Spleen (tissue), 11 donors: ENCODE results near the gene ST6GALNAC3. TPM values are rescaled to one million over a fixed set of nuclear protein-coding genes. Genes with fewer than 3 reads are reported as not detected.

Experiments
- DNase-seq: peaks from one replicate; pipeline ENCODE4 v3.0.0-alpha.2; 2020
- H3K27ac ChIP-seq, 8 donors: fragments of 200-600 bp; sonication (generic) in 7 of 8; 1 replicate in 4 of 8; 2 replicates in 4 of 8; pipeline versions ENCODE4 v1.5.0 to v1.8.0; 2016 to 2021; ENCODE audit warnings: inconsistent platforms in 4 of 8, mild to moderate bottlenecking in 4 of 8, moderate library complexity in 1 of 8
- H3K27me3 ChIP-seq, 7 donors: fragments of 200-600 bp; sonication (generic) in 6 of 7; replicated peaks in 1 of 7; 1 replicate in 4 of 7; 2 replicates in 3 of 7; pipeline versions ENCODE4 v1.5.0 to v1.8.0; 2016 to 2021; ENCODE audit warnings: inconsistent platforms in 3 of 7, mild to moderate bottlenecking in 1 of 7
- H3K36me3 ChIP-seq, 6 donors: fragments of 200-600 bp; sonication (generic) in 5 of 6; 1 replicate in 4 of 6; 2 replicates in 2 of 6; pipeline versions ENCODE4 v1.5.0 to v1.8.0; 2016 to 2021; ENCODE audit warnings: inconsistent platforms in 2 of 6
- H3K4me1 ChIP-seq, 6 donors: fragments of 200-600 bp; sonication (generic) in 5 of 6; 1 replicate in 3 of 6; 2 replicates in 3 of 6; pipeline versions ENCODE4 v1.5.0 to v1.8.0; 2016 to 2021; ENCODE audit warnings: inconsistent platforms in 3 of 6
- H3K4me3 ChIP-seq, 8 donors: fragments of 200-600 bp; sonication (generic) in 7 of 8; 1 replicate in 4 of 8; 2 replicates in 4 of 8; pipeline versions ENCODE4 v1.5.0 to v1.8.0; 2016 to 2021; ENCODE audit warnings: inconsistent platforms in 4 of 8, mild to moderate bottlenecking in 4 of 8, moderate library complexity in 2 of 8
- H3K9me3 ChIP-seq, 8 donors: fragments of 200-600 bp; sonication (generic) in 7 of 8; 1 replicate in 4 of 8; 2 replicates in 4 of 8; pipeline versions ENCODE4 v1.5.0 to v1.8.0; 2016 to 2021; ENCODE audit warnings: inconsistent platforms in 4 of 8
- CTCF ChIP-seq, 11 experiments: fragments of 200-600 bp in 7 of 11; fragments of 450-650 bp in 4 of 11; sonication (generic) in 4 of 11; IDR thresholded peaks in 8 of 11; conservative IDR thresholded peaks in 3 of 11; 1 replicate in 7 of 11; 2 replicates in 4 of 11; pipeline versions ENCODE4 v1.4.0 to v1.8.0; 2016 to 2021; ENCODE audit warnings: antibody characterized with exemption in 11 of 11, inconsistent platforms in 4 of 11, mild to moderate bottlenecking in 1 of 11
- POLR2A ChIP-seq, 3 donors: fragments of 450-650 bp; IDR thresholded peaks; one replicate each; pipeline ENCODE4 v1.5.1; 2017; ENCODE audit warnings: antibody characterized with exemption in 3 of 3, mild to moderate bottlenecking in 1 of 3
- POLR2AphosphoS5 ChIP-seq, 3 donors: sonication (generic); formaldehyde crosslinking; IDR thresholded peaks; one replicate each; pipeline ENCODE4 v1.5.1; 2017; ENCODE audit warnings: antibody characterized with exemption in 3 of 3
- whole genome bisulfite sequencing, 5 donors: extraction: QIAGEN DNeasy Blood & Tissue Kit in 3 of 5; methylation state at CpG; one replicate each; pipeline versions ENCODE4 v1.1.5 to v1.1.7; 2013 to 2018; 5-methylcytosine and 5-hydroxymethylcytosine counted together
- intact Hi-C: fragments of 100-400 bp; cut with DNase I; formaldehyde crosslinking; loops from one replicate; pipeline ENCODE4 v1.15.0; 2023; ENCODE audit warnings: low total_unique reads
- polyA plus RNA-seq, 3 donors: library from polyadenylated mRNA; stranded (reverse); fragments of 200-250 nt; gene quantifications; one replicate each; pipeline ENCODE4 v1.2.1, GENCODE V29; 2013
- total RNA-seq, 7 donors: library from RNA; depleted of rRNA in 3 of 7; stranded (reverse); fragments of >200 nt in 3 of 7; fragmentation: NEBNext Ultra II Directional in 4 of 7; extraction: Animal tissue kit (Norgen Biotek cat#: 25700) in 4 of 7; gene quantifications; one replicate each; pipeline versions ENCODE4 v1.1.0 to v1.2.1, GENCODE V29; 2016 to 2021
- donor health status: healthy with polysubstance abuse.
- donor health status: DM: no; HTN: no; CAD: no; lungs with moderate emphysema.
- donor health status: DM: no; HTN: no; CAD: no.
- donor health status: Bipolar disorder and iron deficiency.
- donor health status: healthy.
- donor health status: DM: no; HTN: no; CAD: no.
- donor health status: DM: yes; HTN: yes; CAD: no.

ST6GALNAC3 gene
- total and polyA plus RNA-seq, 10 donors: 0.93 to 24.7 (median 10.1) TPM

DNA sequence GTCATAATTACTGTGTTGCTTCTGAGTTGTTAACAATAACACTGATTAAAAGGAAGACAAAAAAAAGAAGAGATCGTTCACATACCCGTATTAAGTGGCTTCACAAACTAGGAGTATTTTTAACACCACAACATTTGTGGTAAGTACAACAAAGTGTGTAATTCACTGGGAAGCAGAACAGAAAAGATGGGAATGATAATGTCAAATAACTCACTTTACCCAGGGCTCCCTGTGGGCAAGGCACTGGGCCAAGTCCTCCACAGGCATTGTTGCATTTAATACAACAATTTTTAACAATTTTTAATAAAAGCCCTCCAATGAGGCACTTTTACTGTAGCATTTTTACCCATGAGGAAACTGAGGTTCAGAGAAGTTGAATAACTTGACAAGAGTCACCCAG lies 407.7 kb downstream of the ST6GALNAC3 start:
- Histone ChIP-seq H3K36me3 (no peaks in the 10 kb centered on the region), H3K4me3 (no peak overlapping the region), H3K27me3 (no peaks in the 10 kb centered on the region), H3K4me1 (no peaks in the 10 kb centered on the region), H3K9me3 (no peaks in the 10 kb centered on the region), H3K27ac (no peak overlapping the region)
- intact Hi-C loops: no loop called here
- TF ChIP-seq CTCF (IDR thresholded peaks at IDR 0.05 in 8 of 11, conservative IDR thresholded peaks at IDR 0.05 in 3 of 11) (no peak), POLR2A (IDR thresholded peaks at IDR 0.05) (no peak), POLR2AphosphoS5 (IDR thresholded peaks at IDR 0.05) (no peak)
- 50 to 78% (median 56%) methylated on average over 2 of the region's 2 CpGs for WGBS, 5 donors
- DNase-seq: no peak

DNA sequence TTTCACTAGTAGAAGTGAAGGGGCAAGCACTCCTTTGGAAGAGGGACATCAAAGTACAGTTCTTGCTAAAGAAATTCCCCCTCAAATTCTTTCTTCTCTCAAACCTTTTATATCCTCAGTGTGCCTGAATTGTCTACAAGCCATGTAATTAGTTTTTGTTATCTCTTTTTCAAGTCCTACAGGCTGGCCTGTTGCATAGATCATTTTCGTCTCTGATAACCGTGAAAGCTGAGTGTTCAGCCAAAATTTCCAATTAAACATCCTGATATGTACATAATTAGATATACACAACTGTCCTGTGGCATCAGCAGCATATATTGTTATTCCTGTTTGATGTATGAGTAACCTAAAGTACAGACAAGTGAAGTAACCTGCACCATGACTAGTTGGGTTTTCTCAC lies 417.2 kb downstream of the ST6GALNAC3 start:
- Histone ChIP-seq H3K27ac (no peak overlapping the region), H3K4me1 (no peaks in the 10 kb centered on the region), H3K27me3 (no peaks in the 10 kb centered on the region), H3K4me3 (no peak overlapping the region), H3K36me3 (no peaks in the 10 kb centered on the region), H3K9me3 (no peaks in the 10 kb centered on the region)
- WGBS, 5 donors: 85 to 98% (median 98%) methylated on average over 2 of the region's 2 CpGs
- DNase-seq: no peak
- intact Hi-C loops: no loop called here
- TF ChIP-seq POLR2AphosphoS5 (IDR thresholded peaks at IDR 0.05): no peak
- no peak for TF ChIP-seq CTCF (IDR thresholded peaks at IDR 0.05 in 8 of 11, conservative IDR thresholded peaks at IDR 0.05 in 3 of 11)
- TF ChIP-seq POLR2A (IDR thresholded peaks at IDR 0.05): no peak

DNA sequence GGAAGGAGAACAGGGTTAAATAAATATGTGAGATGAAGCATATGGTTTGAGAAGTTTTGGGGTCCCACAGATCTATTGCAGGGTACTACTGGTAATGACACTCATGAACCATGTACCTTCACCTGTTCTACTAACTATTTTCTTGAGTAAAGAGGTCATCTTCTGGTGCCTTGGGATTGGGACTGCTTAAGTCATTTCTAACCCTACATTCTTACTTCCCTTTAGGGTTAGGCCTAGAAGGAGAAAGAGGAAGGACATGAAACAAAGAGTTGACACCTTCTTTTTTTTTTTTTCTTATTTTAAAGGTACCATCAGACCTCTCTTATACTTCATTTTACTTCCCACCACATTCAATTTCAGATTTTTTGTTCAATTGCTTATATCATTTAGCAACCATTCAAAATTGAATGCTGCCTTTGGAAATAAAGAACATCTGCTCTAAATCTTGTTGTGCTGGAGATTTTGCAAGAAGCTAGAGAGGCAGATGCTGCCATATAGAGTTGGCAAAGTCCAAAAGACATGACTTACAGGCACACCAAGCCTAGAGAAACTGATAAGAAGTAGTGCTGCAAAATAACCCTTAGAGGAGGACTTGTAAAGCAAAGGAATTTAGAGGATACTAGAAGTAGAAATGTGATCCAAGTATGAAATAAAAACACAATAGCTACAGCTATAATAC lies 418.3 kb downstream of the ST6GALNAC3 start:
- no peaks in the 10 kb centered on the region for H3K36me3 ChIP-seq
- no peaks in the 10 kb centered on the region for H3K9me3 ChIP-seq
- H3K4me3 ChIP-seq: no peak overlapping the region
- no peak for DNase-seq
- TF ChIP-seq CTCF (IDR thresholded peaks at IDR 0.05 in 8 of 11, conservative IDR thresholded peaks at IDR 0.05 in 3 of 11) (no peak), POLR2AphosphoS5 (IDR thresholded peaks at IDR 0.05) (no peak), POLR2A (IDR thresholded peaks at IDR 0.05) (no peak)
- H3K27ac ChIP-seq: no peak overlapping the region
- no peaks in the 10 kb centered on the region for H3K4me1 ChIP-seq
- no peaks in the 10 kb centered on the region for H3K27me3 ChIP-seq
- intact Hi-C loops: no loop called here

DNA sequence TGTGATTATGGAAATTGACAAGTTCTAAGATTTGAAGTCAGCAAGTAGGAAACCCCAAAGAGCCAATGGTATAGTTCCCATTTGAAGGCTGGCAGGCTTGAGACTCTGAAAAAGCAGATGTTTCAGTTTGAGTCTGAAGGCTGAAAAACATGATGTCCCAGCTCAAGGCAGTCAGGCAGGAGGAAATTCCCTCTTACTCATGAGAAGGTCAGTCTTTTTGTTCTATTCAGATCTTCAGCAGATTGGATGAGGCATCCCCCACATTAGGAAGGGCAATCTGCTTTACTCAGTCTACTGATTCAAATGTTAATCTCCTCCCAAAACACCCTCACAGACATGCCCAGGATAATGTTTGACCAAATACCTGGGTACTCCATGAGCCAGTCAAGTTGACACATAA lies 420.3 kb downstream of the ST6GALNAC3 start:
- H3K36me3 ChIP-seq: no peaks in the 10 kb centered on the region
- no peak for TF ChIP-seq POLR2A (IDR thresholded peaks at IDR 0.05)
- no peak for TF ChIP-seq CTCF (IDR thresholded peaks at IDR 0.05 in 8 of 11, conservative IDR thresholded peaks at IDR 0.05 in 3 of 11)
- TF ChIP-seq POLR2AphosphoS5 (IDR thresholded peaks at IDR 0.05): no peak
- H3K4me1 ChIP-seq: no peaks in the 10 kb centered on the region
- H3K9me3 ChIP-seq: no peaks in the 10 kb centered on the region
- no peaks in the 10 kb centered on the region for H3K27me3 ChIP-seq
- intact Hi-C loops: no loop called here
- no peak overlapping the region for H3K4me3 ChIP-seq
- H3K27ac ChIP-seq: no peak overlapping the region
- DNase-seq: no peak
